Measurements from ENCODE around the gene SLC52A1.

- no peak for TF ChIP-seq CTCF (IDR thresholded peaks at IDR 0.05)
- no peak for TF ChIP-seq POLR2A (IDR thresholded peaks at IDR 0.05)
These were observed 11.6 kb downstream of the SLC52A1 start for GRCh38 chr17:5023588-5024147.
